ENCODE data around the gene TAL1.

DNA sequence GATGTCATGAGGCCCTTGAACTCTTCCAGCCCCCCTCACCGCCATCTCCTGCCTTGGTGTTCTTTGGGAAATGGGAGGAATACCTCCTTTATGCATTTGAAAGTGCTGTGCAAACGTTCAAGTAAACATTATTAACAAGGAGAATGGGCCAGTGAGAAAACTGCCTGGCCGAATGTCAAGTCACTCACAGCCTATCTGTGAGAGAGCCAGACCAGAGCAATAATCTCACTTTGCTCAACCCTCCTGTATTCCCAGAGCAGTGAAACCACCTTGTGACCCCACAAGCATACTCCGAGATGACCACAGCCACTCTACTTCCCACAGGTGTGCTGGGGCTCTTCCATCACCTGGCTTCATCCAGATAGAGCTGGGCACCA lies 5.2 kb downstream of the TAL1 start:
- TF ChIP-seq EZH2phosphoT487 (IDR thresholded peaks at IDR 0.05; ENCODE audit: unreplicated experiment), result no peak
- TF ChIP-seq CTCF (conservative IDR thresholded peaks at IDR 0.05; ENCODE audit: low read depth in 2 of 2), result no peak
- TF ChIP-seq EZH2 (IDR thresholded peaks at IDR 0.05; ENCODE audit: low read depth, unreplicated experiment), result no peak
- TF ChIP-seq, protein P1, sequence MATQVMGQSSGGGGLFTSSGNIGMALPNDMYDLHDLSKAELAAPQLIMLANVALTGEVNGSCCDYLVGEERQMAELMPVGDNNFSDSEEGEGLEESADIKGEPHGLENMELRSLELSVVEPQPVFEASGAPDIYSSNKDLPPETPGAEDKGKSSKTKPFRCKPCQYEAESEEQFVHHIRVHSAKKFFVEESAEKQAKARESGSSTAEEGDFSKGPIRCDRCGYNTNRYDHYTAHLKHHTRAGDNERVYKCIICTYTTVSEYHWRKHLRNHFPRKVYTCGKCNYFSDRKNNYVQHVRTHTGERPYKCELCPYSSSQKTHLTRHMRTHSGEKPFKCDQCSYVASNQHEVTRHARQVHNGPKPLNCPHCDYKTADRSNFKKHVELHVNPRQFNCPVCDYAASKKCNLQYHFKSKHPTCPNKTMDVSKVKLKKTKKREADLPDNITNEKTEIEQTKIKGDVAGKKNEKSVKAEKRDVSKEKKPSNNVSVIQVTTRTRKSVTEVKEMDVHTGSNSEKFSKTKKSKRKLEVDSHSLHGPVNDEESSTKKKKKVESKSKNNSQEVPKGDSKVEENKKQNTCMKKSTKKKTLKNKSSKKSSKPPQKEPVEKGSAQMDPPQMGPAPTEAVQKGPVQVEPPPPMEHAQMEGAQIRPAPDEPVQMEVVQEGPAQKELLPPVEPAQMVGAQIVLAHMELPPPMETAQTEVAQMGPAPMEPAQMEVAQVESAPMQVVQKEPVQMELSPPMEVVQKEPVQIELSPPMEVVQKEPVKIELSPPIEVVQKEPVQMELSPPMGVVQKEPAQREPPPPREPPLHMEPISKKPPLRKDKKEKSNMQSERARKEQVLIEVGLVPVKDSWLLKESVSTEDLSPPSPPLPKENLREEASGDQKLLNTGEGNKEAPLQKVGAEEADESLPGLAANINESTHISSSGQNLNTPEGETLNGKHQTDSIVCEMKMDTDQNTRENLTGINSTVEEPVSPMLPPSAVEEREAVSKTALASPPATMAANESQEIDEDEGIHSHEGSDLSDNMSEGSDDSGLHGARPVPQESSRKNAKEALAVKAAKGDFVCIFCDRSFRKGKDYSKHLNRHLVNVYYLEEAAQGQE (IDR thresholded peaks at IDR 0.05; ENCODE audit: unreplicated experiment), result no peak
- TF ChIP-seq STAT1 (IDR thresholded peaks at IDR 0.05; ENCODE audit: unreplicated experiment), result no peak
- no peak for TF ChIP-seq POLR2AphosphoS5 (IDR thresholded peaks at IDR 0.05; ENCODE audit: low read depth)
- TF ChIP-seq CREB1 (CRISPR knock-in tag; IDR thresholded peaks at IDR 0.05; ENCODE audit: low read depth), result no peak
- no peak for TF ChIP-seq JUNB (IDR thresholded peaks at IDR 0.05; ENCODE audit: unreplicated experiment)
- no peak for TF ChIP-seq ZNF331 (CRISPR knock-in tag; IDR thresholded peaks at IDR 0.05; ENCODE audit: low read depth)
